Jurkat, Clone E6-1 (cell line): Measurements from ENCODE around the gene BNC2.

ENCODE experiments used
- DNase-seq: peaks from one replicate; pipeline ENCODE4 v3.0.0-alpha.2; 2011; ENCODE audit warnings: low read depth, low spot score
- H3K4me3 ChIP-seq: 2 replicates; pipeline ENCODE4 v1.5.1; 2011; ENCODE audit warnings: mild to moderate bottlenecking, low read length, control low read depth, moderate library complexity

The BNC2 gene

GRCh38 chr9:16387382-16387781 is 483.1 kb downstream of the BNC2 start:
- DNase-seq, result no peak
- no peak overlapping the region for H3K4me3 ChIP-seq

- DNase-seq, result no peak
- no peak overlapping the region for H3K4me3 ChIP-seq
These were observed 483.7 kb downstream of the BNC2 start for GRCh38 chr9:16386827-16387077.

- no peak for DNase-seq
- H3K4me3 ChIP-seq, result no peak overlapping the region
These were observed 484.3 kb downstream of the BNC2 start for GRCh38 chr9:16386007-16386826.

- H3K4me3 ChIP-seq, result no peak overlapping the region
- no peak for DNase-seq
These were observed 484.9 kb downstream of the BNC2 start for GRCh38 chr9:16385590-16385989.

- H3K4me3 ChIP-seq, result no peak overlapping the region
- DNase-seq, result no peak
These were observed 485.5 kb downstream of the BNC2 start for GRCh38 chr9:16384993-16385392.

GRCh38 chr9:16377311-16377710 is 493.2 kb downstream of the BNC2 start:
- no peak for DNase-seq
- H3K4me3 ChIP-seq, result no peak overlapping the region

- no peak for DNase-seq
- H3K4me3 ChIP-seq, result no peak overlapping the region
These were observed 499.2 kb downstream of the BNC2 start for GRCh38 chr9:16371306-16371705.

GRCh38 chr9:16370647-16371046 is 499.8 kb downstream of the BNC2 start:
- no peak overlapping the region for H3K4me3 ChIP-seq
- no peak for DNase-seq

- no peak for DNase-seq
- no peak overlapping the region for H3K4me3 ChIP-seq
These were observed 501.0 kb downstream of the BNC2 start for GRCh38 chr9:16369427-16369826.

GRCh38 chr9:16368237-16369087 is 502.0 kb downstream of the BNC2 start:
- no peak for DNase-seq
- no peak overlapping the region for H3K4me3 ChIP-seq

- H3K4me3 ChIP-seq, result no peak overlapping the region
- no peak for DNase-seq
These were observed 502.8 kb downstream of the BNC2 start for GRCh38 chr9:16367605-16368231.

GRCh38 chr9:16364347-16364746 is 506.1 kb downstream of the BNC2 start:
- H3K4me3 ChIP-seq, result no peak overlapping the region
- DNase-seq, result no peak

- no peak overlapping the region for H3K4me3 ChIP-seq
- no peak for DNase-seq
These were observed 506.6 kb downstream of the BNC2 start for GRCh38 chr9:16363916-16364315.

GRCh38 chr9:16363073-16363781 is 507.2 kb downstream of the BNC2 start:
- DNase-seq, result no peak
- H3K4me3 ChIP-seq, result no peak overlapping the region

GRCh38 chr9:16361939-16362338 is 508.5 kb downstream of the BNC2 start:
- H3K4me3 ChIP-seq, result no peak overlapping the region
- DNase-seq, result no peak

- no peak for DNase-seq
These were observed 509.4 kb downstream of the BNC2 start for GRCh38 chr9:16361118-16361517.

GRCh38 chr9:16360247-16360646 is 510.2 kb downstream of the BNC2 start:
- DNase-seq, result no peak
- H3K4me3 ChIP-seq, result no peak overlapping the region

More at GRCh38 chr9:16361118-16361517, 509.4 kb downstream of the BNC2 start:
- no peak overlapping the region for H3K4me3 ChIP-seq
